ENCODE measurements around the gene HHATL. TPM values are rescaled to one million over a fixed set of nuclear protein-coding genes. Genes with fewer than 3 reads are reported as not detected.

Gene HHATL
- total RNA-seq, 2 donors from 2014 or later, result not detected

GRCh38 chr3:42649783-42650182, 52.8 kb downstream of the HHATL start:
- peak overlapping the region; percentile 92 to 97 for H3K27ac ChIP-seq
- H3K36me3 ChIP-seq, result peaks cover 15% of the 10 kb centered on the region
- peaks cover 20 to 59% of the 10 kb centered on the region in 2 donors for H3K4me1 ChIP-seq (ENCODE audit: control insufficient read depth in 1 of 2, low read depth in 2 of 2)
- no peak overlapping the region for H3K4me3 ChIP-seq
- TF ChIP-seq CTCF (IDR thresholded peaks at IDR 0.05), result no peak
- no peak for DNase-seq (ENCODE audit: low spot score)
- H3K9me3 ChIP-seq, result no peaks in the 10 kb centered on the region
- no peaks in the 10 kb centered on the region for H3K27me3 ChIP-seq (replicated peaks; ENCODE audit: insufficient read depth)
- ATAC-seq (ENCODE audit: insufficient number of reproducible peaks, low FRiP score, low read depth), result no peak

- Histone ChIP-seq H3K36me3 (peaks cover 19% of the 10 kb centered on the region), H3K9me3 (no peaks in the 10 kb centered on the region), H3K4me1 (ENCODE audit: control insufficient read depth in 1 of 2, low read depth in 2 of 2) (peaks cover 20 to 59% of the 10 kb centered on the region in 2 donors), H3K4me3 (no peak overlapping the region), H3K27ac (no peak overlapping the region), H3K27me3 (replicated peaks; ENCODE audit: insufficient read depth) (no peaks in the 10 kb centered on the region)
- DNase-seq (ENCODE audit: low spot score), result no peak
- TF ChIP-seq CTCF (IDR thresholded peaks at IDR 0.05), result no peak
- ATAC-seq (ENCODE audit: insufficient number of reproducible peaks, low FRiP score, low read depth), result no peak
Observed at GRCh38 chr3:42649006-42649405, 53.6 kb downstream of the HHATL start.

GRCh38 chr3:42647821-42648459, 54.7 kb downstream of the HHATL start:
- Histone ChIP-seq H3K4me3 (no peak overlapping the region), H3K4me1 (ENCODE audit: control insufficient read depth in 1 of 2, low read depth in 2 of 2) (peaks cover 20 to 55% of the 10 kb centered on the region in 2 donors), H3K36me3 (peaks cover 30% of the 10 kb centered on the region), H3K27me3 (replicated peaks; ENCODE audit: insufficient read depth) (no peaks in the 10 kb centered on the region), H3K27ac (no peak overlapping the region), H3K9me3 (no peaks in the 10 kb centered on the region)
- DNase-seq (ENCODE audit: low spot score) (no peak), ATAC-seq (ENCODE audit: insufficient number of reproducible peaks, low FRiP score, low read depth) (no peak)
- TF ChIP-seq CTCF (IDR thresholded peaks at IDR 0.05), result no peak

Other genes with a start within 250 kb of the HHATL start
- 10 to 100 TPM; 31.0 to 48.7 TPM for gene VIPR1, start 200.2 kb downstream of the HHATL start, total RNA-seq
- 10 to 100 TPM; 55.0 to 83.4 TPM for gene SEC22C, start 120.8 kb downstream of the HHATL start, total RNA-seq
- gene SS18L2, start 111.9 kb downstream of the HHATL start, total RNA-seq, result 1 to 10 TPM; 2.8 to 8.6 TPM
- gene NKTR, start 102.1 kb downstream of the HHATL start, total RNA-seq, result 100 to 1,000 TPM; 159 to 210 TPM
- 100 to 1,000 TPM in 1 of 2 donors, 10 to 100 TPM in 1; 84.2 to 108 TPM for gene ZBTB47, start 49.1 kb downstream of the HHATL start, total RNA-seq
- gene KLHL40, start 17.3 kb downstream of the HHATL start, total RNA-seq, result not detected
- 1 to 10 TPM; 1.5 to 3.1 TPM for gene CCDC13, start 70.5 kb upstream of the HHATL start, total RNA-seq
- 100 to 1,000 TPM; 163 to 169 TPM for gene HIGD1A, start 101.7 kb upstream of the HHATL start, total RNA-seq
- gene ACKR2, start 106.6 kb upstream of the HHATL start, total RNA-seq, result 10 to 100 TPM; 10.0 to 11.9 TPM
- not detected for gene CYP8B1, start 173.1 kb upstream of the HHATL start, total RNA-seq
- 10 to 100 TPM in 1 of 2 donors, 1 to 10 TPM in 1; 8.9 to 12.6 TPM for gene ZNF662, start 203.3 kb upstream of the HHATL start, total RNA-seq